Smooth muscle cell (in vitro differentiated cells): ENCODE measurements around the gene MORN5. TPM values are rescaled to one million over a fixed set of nuclear protein-coding genes. Genes with fewer than 3 reads are reported as not detected.

Experiments
- DNase-seq: peaks from one replicate; lab custom pipeline; 2025; ENCODE audit not compliant: unreplicated experiment; lab: John Stamatoyannopoulos, UW
- H2AFZ ChIP-seq: fragments of 200-600 bp; sonication (generic); 2 replicates; pipeline ENCODE4 v1.6.0; 2016; ENCODE audit warnings: antibody characterized with exemption, low read depth, mild to moderate bottlenecking
- H3F3A ChIP-seq: fragments of 200-600 bp; sonication (generic); 2 replicates; pipeline ENCODE4 v1.6.0; 2017; ENCODE audit warnings: antibody characterized with exemption, low read depth
- H3K27ac ChIP-seq: fragments of 200-600 bp; sonication (generic); 2 replicates; pipeline ENCODE4 v1.5.1; 2016; ENCODE audit warnings: low read depth, mild to moderate bottlenecking
- H3K27me3 ChIP-seq: fragments of 200-600 bp; sonication (generic); 2 replicates; pipeline ENCODE4 v1.6.1; 2016; ENCODE audit warnings: low read depth, mild to moderate bottlenecking
- H3K36me3 ChIP-seq: fragments of 200-600 bp; sonication (generic); 2 replicates; pipeline ENCODE4 v1.5.1; 2016; ENCODE audit warnings: low read depth
- H3K4me1 ChIP-seq: fragments of 200-600 bp; sonication (generic); 2 replicates; pipeline ENCODE4 v1.5.1; 2016; ENCODE audit warnings: low read depth
- H3K4me2 ChIP-seq: fragments of 200-600 bp; sonication (generic); 2 replicates; pipeline ENCODE4 v1.6.0; 2016; ENCODE audit warnings: mild to moderate bottlenecking
- H3K4me3 ChIP-seq: fragments of 200-600 bp; sonication (generic); 2 replicates; pipeline ENCODE4 v1.5.1; 2016; ENCODE audit warnings: mild to moderate bottlenecking
- H3K79me2 ChIP-seq: fragments of 200-600 bp; sonication (generic); 2 replicates; pipeline ENCODE4 v1.6.0; 2016; ENCODE audit warnings: low read depth, mild to moderate bottlenecking
- H3K9ac ChIP-seq: fragments of 200-600 bp; sonication (generic); 2 replicates; pipeline ENCODE4 v1.6.0; 2016; ENCODE audit warnings: low read depth
- H3K9me3 ChIP-seq: fragments of 200-600 bp; sonication (generic); replicated peaks from 2 replicates; pipeline ENCODE4 v1.5.1; 2016; ENCODE audit warnings: low read depth
- H4K20me1 ChIP-seq: fragments of 200-600 bp; sonication (generic); 2 replicates; pipeline ENCODE4 v1.6.0; 2016; ENCODE audit warnings: low read depth
- WGBS: methylation state at CpG from one replicate; pipeline ENCODE4 v1.1.7; 2016; ENCODE audit warnings: low lambda C conversion rate; 5-methylcytosine and 5-hydroxymethylcytosine counted together
- polyA plus RNA-seq: library from polyadenylated mRNA; unstranded; fragments of >200 nt; fragmentation: Nextera tagmentation; extraction: Ambion mirVana; gene quantifications from 2 replicates; pipeline ENCODE4 v1.2.1, GENCODE V29; 2016
- total RNA-seq: library from RNA; depleted of rRNA; stranded (reverse); fragments of >200 nt; gene quantifications from 2 replicates; pipeline ENCODE4 v1.2.3, GENCODE V29; 2014
- TF ChIP-seq, protein P1 (sequence below): fragments of 200-600 bp; sonication (generic); IDR thresholded peaks from 2 replicates; pipeline ENCODE4 v1.5.1; 2017; ENCODE audit warnings: borderline replicate concordance, mild to moderate bottlenecking, antibody characterized with exemption; ENCODE audit not compliant: insufficient read depth, poor library complexity, severe bottlenecking

MORN5 gene
- total and polyA plus RNA-seq, 2 experiments from 2014 or later, result not detected

- H3K4me2 ChIP-seq, result no peak overlapping the region
- H3F3A ChIP-seq, result peaks cover 4% of the 10 kb centered on the region
- H2AFZ ChIP-seq, result no peak overlapping the region
- H3K9ac ChIP-seq, result no peak overlapping the region
- H3K36me3 ChIP-seq, result no peaks in the 10 kb centered on the region
- no peaks in the 10 kb centered on the region for H3K9me3 ChIP-seq
- H3K4me1 ChIP-seq, result no peaks in the 10 kb centered on the region
- no peaks in the 10 kb centered on the region for H3K79me2 ChIP-seq
- 69% methylated on average over 12 of the region's 12 CpGs for WGBS
- TF ChIP-seq, protein P1, sequence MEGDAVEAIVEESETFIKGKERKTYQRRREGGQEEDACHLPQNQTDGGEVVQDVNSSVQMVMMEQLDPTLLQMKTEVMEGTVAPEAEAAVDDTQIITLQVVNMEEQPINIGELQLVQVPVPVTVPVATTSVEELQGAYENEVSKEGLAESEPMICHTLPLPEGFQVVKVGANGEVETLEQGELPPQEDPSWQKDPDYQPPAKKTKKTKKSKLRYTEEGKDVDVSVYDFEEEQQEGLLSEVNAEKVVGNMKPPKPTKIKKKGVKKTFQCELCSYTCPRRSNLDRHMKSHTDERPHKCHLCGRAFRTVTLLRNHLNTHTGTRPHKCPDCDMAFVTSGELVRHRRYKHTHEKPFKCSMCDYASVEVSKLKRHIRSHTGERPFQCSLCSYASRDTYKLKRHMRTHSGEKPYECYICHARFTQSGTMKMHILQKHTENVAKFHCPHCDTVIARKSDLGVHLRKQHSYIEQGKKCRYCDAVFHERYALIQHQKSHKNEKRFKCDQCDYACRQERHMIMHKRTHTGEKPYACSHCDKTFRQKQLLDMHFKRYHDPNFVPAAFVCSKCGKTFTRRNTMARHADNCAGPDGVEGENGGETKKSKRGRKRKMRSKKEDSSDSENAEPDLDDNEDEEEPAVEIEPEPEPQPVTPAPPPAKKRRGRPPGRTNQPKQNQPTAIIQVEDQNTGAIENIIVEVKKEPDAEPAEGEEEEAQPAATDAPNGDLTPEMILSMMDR, result no peak
- no peak overlapping the region for H3K4me3 ChIP-seq
- DNase-seq, result no peak
- H3K27ac ChIP-seq, result no peak overlapping the region
- peaks cover 8% of the 10 kb centered on the region for H3K27me3 ChIP-seq
- H4K20me1 ChIP-seq, result no peaks in the 10 kb centered on the region
Observed at GRCh38 chr9:122133263-122133983, 26.3 kb upstream of the MORN5 start.

DNA sequence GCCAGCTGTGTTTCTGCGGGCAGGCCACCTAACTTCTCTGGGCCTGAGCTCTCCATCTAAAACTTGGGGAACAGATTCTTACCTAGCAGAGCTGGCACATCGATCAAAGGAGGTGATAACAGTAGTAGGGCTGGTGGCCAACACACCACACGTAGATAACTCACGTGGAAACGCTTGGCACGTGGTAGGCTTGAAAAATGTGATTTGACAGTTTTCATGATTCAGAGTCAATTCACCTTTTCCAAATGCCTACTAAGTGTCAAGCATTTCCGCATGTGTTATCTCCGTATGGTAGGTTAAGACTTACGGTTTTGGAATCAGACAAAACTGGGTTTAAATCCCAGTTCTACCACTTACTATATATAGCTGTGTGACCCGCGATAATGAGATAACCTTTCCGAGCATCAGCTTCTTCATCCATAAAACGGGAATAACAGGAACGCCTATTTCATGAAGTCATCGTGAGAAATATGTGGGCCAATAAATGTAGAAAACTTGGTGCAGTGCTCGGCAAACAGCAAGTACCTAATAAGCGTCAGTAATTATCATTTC, 25.6 kb upstream of the MORN5 start:
- no peak overlapping the region for H3K4me2 ChIP-seq
- no peaks in the 10 kb centered on the region for H3K36me3 ChIP-seq
- no peaks in the 10 kb centered on the region for H3K79me2 ChIP-seq
- no peak overlapping the region for H3K27ac ChIP-seq
- DNase-seq, result no peak
- H3K9me3 ChIP-seq, result no peaks in the 10 kb centered on the region
- H3K9ac ChIP-seq, result no peak overlapping the region
- peaks cover 4% of the 10 kb centered on the region for H3F3A ChIP-seq
- no peak overlapping the region for H3K4me3 ChIP-seq
- no peaks in the 10 kb centered on the region for H3K4me1 ChIP-seq
- TF ChIP-seq, protein P1, result no peak
- H2AFZ ChIP-seq, result no peak overlapping the region
- no peaks in the 10 kb centered on the region for H4K20me1 ChIP-seq
- H3K27me3 ChIP-seq, result peaks cover 8% of the 10 kb centered on the region
- 61% methylated on average over 17 of the region's 17 CpGs for WGBS

GRCh38 chr9:122134822-122135528, 24.7 kb upstream of the MORN5 start:
- WGBS, result 21% methylated on average over 12 of the region's 12 CpGs
- Histone ChIP-seq H4K20me1 (no peaks in the 10 kb centered on the region), H3K4me1 (no peaks in the 10 kb centered on the region), H3K4me2 (peak overlapping the region; percentile 64), H3K9ac (no peak overlapping the region), H3K79me2 (no peaks in the 10 kb centered on the region), H3F3A (peaks cover 4% of the 10 kb centered on the region), H3K4me3 (no peak overlapping the region), H3K9me3 (no peaks in the 10 kb centered on the region), H3K27ac (peak overlapping the region; percentile 5), H3K27me3 (peaks cover 8% of the 10 kb centered on the region), H2AFZ (no peak overlapping the region), H3K36me3 (no peaks in the 10 kb centered on the region)
- TF ChIP-seq, protein P1, result no peak
- DNase-seq, result no peak
